Transverse colon (tissue), 4 donors: ENCODE measurements around the gene TEAD4. TPM values are rescaled to one million over a fixed set of nuclear protein-coding genes. Genes with fewer than 3 reads are reported as not detected.

Experiments used
- DNase-seq: peaks from one replicate; pipeline ENCODE4 v3.0.0-alpha.2; 2019
- H3K27ac ChIP-seq, 4 donors: fragments of 200-600 bp; sonication (generic); 2 replicates each; pipeline ENCODE4 v1.5.1; 2016 to 2018; ENCODE audit warnings: inconsistent platforms in 4 of 4
- H3K27me3 ChIP-seq: fragments of 200-600 bp; sonication (generic); 2 replicates; pipeline ENCODE4 v1.5.1; 2017; ENCODE audit warnings: inconsistent platforms
- H3K36me3 ChIP-seq, 4 donors: fragments of 200-600 bp; sonication (generic); 2 replicates each; pipeline ENCODE4 v1.5.1; 2017 to 2019; ENCODE audit warnings: inconsistent platforms in 4 of 4
- H3K4me1 ChIP-seq, 4 donors: fragments of 200-600 bp; sonication (generic); 2 replicates each; pipeline ENCODE4 v1.5.1; 2017 to 2020; ENCODE audit warnings: inconsistent platforms in 4 of 4
- H3K4me3 ChIP-seq, 4 donors: fragments of 200-600 bp; sonication (generic); 1 replicate in 1 of 4; 2 replicates in 3 of 4; pipeline versions ENCODE4 v1.5.1 to v1.6.1; 2017 to 2019; ENCODE audit warnings: inconsistent platforms in 4 of 4
- H3K9me3 ChIP-seq, 2 donors: fragments of 200-600 bp; sonication (generic); 2 replicates each; pipeline ENCODE4 v1.5.1; 2017 to 2019; ENCODE audit warnings: inconsistent platforms in 2 of 2
- EP300 ChIP-seq: sonication (generic); formaldehyde crosslinking; IDR thresholded peaks from one replicate; pipeline ENCODE4 v1.6.1; 2017; ENCODE audit warnings: antibody characterized with exemption, low read depth
- POLR2A ChIP-seq: fragments of 450-650 bp; IDR thresholded peaks from one replicate; pipeline ENCODE4 v1.6.1; 2016; ENCODE audit warnings: antibody characterized with exemption, mild to moderate bottlenecking, moderate library complexity
- POLR2AphosphoS5 ChIP-seq, 3 donors: sonication (generic); formaldehyde crosslinking; IDR thresholded peaks; one replicate each; pipeline ENCODE4 v1.6.1; 2016; ENCODE audit warnings: antibody characterized with exemption in 3 of 3
- WGBS, 2 donors: methylation state at CpG; one replicate each; pipeline ENCODE4 v1.1.5; 2018; ENCODE audit warnings: low coverage in 1 of 2; 5-methylcytosine and 5-hydroxymethylcytosine counted together
- in situ Hi-C, 4 donors: fragments of 200-750 bp; cut with MboI; loops; one replicate each; pipeline versions ENCODE4 v1.15.0 to v1.15.1; 2017; ENCODE audit warnings: low sequenced_read_pairs in 3 of 4, low pct_ligation_motif_present in 1 of 4, low pct_unique_long_range_greater_than_20kb in 1 of 4
- intact Hi-C: fragments of 100-400 bp; cut with DNase I; formaldehyde crosslinking; loops from one replicate; pipeline ENCODE4 v1.15.1; 2023; ENCODE audit warnings: low total_unique reads
- total RNA-seq, 4 donors: library from RNA; depleted of rRNA; stranded (reverse); fragments of >200 nt; gene quantifications; one replicate each; pipeline ENCODE4 v1.1.0, GENCODE V29; 2016
- TF ChIP-seq, protein P1 (sequence below), 5 experiments: fragments of 200-600 bp in 3 of 5; fragments of 450-650 bp in 2 of 5; sonication (generic) in 3 of 5; IDR thresholded peaks; 1 replicate in 2 of 5; 2 replicates in 3 of 5; pipeline ENCODE4 v1.5.1; 2016 to 2017; ENCODE audit warnings: antibody characterized with exemption in 5 of 5, inconsistent platforms in 3 of 5, mild to moderate bottlenecking in 2 of 5, moderate library complexity in 1 of 5

TEAD4 gene
- total RNA-seq, 4 donors from 2014 or later: 4.2 to 29.7 (median 6.3) TPM

DNA sequence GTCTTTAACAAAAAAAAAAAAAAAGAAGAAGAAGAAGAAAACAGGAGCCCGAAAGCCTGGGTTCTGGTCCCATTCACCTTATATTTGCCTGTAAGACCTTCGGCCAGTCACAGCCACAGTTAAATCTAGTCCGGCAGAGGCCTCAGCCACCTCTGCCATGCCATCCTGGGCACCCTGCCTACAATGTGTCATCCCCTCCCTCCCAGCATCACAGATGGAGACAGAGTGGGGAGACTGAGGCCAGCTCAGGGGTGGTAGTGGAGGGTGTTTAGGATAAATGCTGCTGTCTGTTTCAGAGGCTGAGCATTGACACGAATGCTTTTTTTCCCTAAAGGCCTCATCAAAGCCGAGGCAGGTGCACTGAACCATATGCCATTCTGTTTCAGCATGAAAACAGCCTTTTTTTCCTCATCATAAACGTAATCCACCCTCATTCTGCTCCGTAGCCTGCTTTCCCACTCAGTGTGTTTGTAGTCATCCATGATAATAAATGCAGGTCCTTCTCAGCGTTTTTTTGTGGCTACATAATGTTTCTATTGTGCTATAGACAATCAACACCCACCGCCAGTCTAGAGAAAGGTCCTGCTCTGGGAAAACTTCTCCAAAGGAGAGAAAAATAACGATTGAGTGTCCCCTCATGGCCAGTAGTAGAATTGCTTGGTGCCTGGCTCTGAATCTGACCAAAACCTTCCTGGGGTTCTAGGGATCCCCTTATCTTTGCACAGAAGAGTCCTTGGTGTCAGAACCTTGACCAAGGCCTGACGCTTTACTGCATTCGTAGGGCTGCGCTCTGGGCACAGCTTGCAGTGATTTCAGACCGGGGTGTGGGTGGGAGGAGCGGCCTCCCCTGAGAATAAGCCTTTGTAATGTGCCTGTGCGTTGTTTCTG, 76.9 kb downstream of the TEAD4 start:
- Histone ChIP-seq H3K9me3 (no peaks in the 10 kb centered on the region), H3K36me3 (no peaks in the 10 kb centered on the region), H3K27ac (no peak overlapping the region), H3K4me1 (no peaks in the 10 kb centered on the region), H3K4me3 (no peak overlapping the region), H3K27me3 (no peaks in the 10 kb centered on the region)
- DNase-seq: no peak
- in situ Hi-C loops (loop anchor here (25.0 kb wide), 1 partner anchor 174 kb away; the partner anchor contains the start of gene TEX52 (in 4 of the 4)), intact Hi-C loops (no loop called here)
- WGBS, 2 donors: 71 to 79% methylated on average over 4 to 16 of the region's 16 CpGs
- TF ChIP-seq EP300: no peak
- TF ChIP-seq, protein P1, sequence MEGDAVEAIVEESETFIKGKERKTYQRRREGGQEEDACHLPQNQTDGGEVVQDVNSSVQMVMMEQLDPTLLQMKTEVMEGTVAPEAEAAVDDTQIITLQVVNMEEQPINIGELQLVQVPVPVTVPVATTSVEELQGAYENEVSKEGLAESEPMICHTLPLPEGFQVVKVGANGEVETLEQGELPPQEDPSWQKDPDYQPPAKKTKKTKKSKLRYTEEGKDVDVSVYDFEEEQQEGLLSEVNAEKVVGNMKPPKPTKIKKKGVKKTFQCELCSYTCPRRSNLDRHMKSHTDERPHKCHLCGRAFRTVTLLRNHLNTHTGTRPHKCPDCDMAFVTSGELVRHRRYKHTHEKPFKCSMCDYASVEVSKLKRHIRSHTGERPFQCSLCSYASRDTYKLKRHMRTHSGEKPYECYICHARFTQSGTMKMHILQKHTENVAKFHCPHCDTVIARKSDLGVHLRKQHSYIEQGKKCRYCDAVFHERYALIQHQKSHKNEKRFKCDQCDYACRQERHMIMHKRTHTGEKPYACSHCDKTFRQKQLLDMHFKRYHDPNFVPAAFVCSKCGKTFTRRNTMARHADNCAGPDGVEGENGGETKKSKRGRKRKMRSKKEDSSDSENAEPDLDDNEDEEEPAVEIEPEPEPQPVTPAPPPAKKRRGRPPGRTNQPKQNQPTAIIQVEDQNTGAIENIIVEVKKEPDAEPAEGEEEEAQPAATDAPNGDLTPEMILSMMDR (IDR thresholded peaks at IDR 0.05): peak in 1 of 5 experiments; percentile 6
- TF ChIP-seq POLR2AphosphoS5 (IDR thresholded peaks at IDR 0.05): no peak
- TF ChIP-seq POLR2A: no peak

DNA sequence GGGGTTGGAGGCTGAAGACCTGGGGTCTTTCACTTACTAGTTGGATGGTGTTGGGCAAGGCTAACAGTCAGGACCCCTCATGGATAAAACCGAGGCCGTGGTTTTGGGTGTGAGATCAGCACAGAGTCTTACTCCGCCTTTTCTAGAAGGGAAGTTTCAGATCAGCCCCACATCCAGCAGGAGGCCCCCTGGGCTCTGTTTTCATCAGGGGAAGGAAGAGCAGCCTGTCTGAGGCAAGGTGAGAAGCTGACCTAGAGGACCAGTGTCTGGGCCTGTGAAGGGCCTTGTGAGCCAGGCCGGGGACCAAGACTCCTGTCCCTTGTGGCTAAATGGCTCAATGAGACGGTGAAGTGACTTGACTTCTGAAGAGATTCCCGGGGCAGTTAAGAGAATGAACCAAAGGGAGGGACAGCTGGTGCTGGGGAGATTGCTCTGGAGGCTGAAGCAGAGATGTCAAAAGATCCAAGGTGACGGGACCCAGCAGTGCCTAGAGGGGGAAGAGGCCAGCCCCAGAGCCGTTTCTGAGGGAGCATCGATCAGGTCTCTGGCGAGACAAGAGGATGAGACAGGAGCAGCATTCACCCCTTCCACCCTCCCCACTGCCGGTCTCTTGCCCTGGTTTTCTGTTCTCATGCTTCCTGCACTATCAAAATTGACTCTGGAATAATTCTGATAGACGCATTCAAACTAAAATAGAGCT, 77.9 kb downstream of the TEAD4 start:
- intact Hi-C loops: no loop called here
- H3K9me3 ChIP-seq: no peaks in the 10 kb centered on the region
- no peaks in the 10 kb centered on the region for H3K36me3 ChIP-seq
- DNase-seq: no peak
- no peak overlapping the region for H3K27ac ChIP-seq
- TF ChIP-seq POLR2AphosphoS5 (IDR thresholded peaks at IDR 0.05): no peak
- no peak for TF ChIP-seq EP300
- TF ChIP-seq, protein P1 (IDR thresholded peaks at IDR 0.05): no peak
- no peak for TF ChIP-seq POLR2A
- H3K27me3 ChIP-seq: no peaks in the 10 kb centered on the region
- no peaks in the 10 kb centered on the region for H3K4me1 ChIP-seq
- in situ Hi-C loops: loop anchor here (25.0 kb wide), 1 partner anchor 175 kb away; the partner anchor contains the start of gene TEX52 (in 4 of the 4)
- WGBS, 2 donors: 81 to 90% methylated on average over 2 to 12 of the region's 12 CpGs
- no peak overlapping the region for H3K4me3 ChIP-seq

- TF ChIP-seq EP300: no peak
- TF ChIP-seq, protein P1 (IDR thresholded peaks at IDR 0.05): no peak
- TF ChIP-seq POLR2AphosphoS5 (IDR thresholded peaks at IDR 0.05): no peak
- no peak for TF ChIP-seq POLR2A
- in situ Hi-C loops: loop anchor here (25.0 kb wide), 1 partner anchor 176 kb away; the partner anchor contains the start of gene TEX52 (in 4 of the 4)
- no peaks in the 10 kb centered on the region for H3K36me3 ChIP-seq
- intact Hi-C loops: no loop called here
- H3K27me3 ChIP-seq: no peaks in the 10 kb centered on the region
- H3K9me3 ChIP-seq: no peaks in the 10 kb centered on the region
- H3K27ac ChIP-seq: no peak overlapping the region
- DNase-seq: no peak
- no peaks in the 10 kb centered on the region for H3K4me1 ChIP-seq
- H3K4me3 ChIP-seq: no peak overlapping the region
- 82% methylated on average over 7 of the region's 7 CpGs; no CpG with 5 or more reads in 1 of the 2 donors for WGBS, 2 donors
These were observed 79.0 kb downstream of the TEAD4 start for GRCh38 chr12:3038166-3038565.

DNA sequence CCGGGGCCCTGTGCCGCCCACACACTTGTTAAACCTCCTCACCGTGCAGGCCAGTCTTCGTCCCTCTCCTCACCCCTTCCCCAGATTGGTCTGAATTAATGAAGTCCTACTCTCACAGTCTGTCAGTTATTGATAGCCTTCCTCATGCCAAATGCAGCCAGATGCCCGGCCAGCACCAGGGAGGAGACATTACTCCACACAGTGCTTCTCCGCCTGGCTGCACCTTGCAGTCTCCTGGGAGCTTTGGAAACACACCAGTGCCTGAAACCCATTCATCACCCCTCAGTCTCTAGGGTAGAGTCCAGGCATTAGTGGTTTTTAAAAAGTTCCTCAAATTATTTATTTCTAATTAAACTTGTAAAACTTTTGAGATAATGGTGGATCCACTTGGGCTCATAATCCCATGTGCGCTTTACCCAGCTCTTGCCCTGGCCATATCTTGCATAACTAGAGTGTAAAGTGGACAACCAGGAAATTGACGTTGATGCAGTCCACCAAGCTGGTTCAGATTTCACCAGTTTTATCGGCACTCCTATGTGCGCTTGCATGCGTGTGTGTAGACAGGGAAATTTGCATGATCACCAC, 79.8 kb downstream of the TEAD4 start:
- in situ Hi-C loops: loop anchor here (25.0 kb wide), 1 partner anchor 177 kb away; the partner anchor contains the start of gene TEX52 (in 4 of the 4)

More for the DNA sequence above, 79.8 kb downstream of the TEAD4 start:
- no peak overlapping the region for H3K4me3 ChIP-seq
- no peaks in the 10 kb centered on the region for H3K4me1 ChIP-seq
- H3K9me3 ChIP-seq: no peaks in the 10 kb centered on the region
- H3K36me3 ChIP-seq: no peaks in the 10 kb centered on the region
- intact Hi-C loops: no loop called here
- H3K27me3 ChIP-seq: no peaks in the 10 kb centered on the region
- 83% methylated on average over 11 of the region's 11 CpGs; no CpG with 5 or more reads in 1 of the 2 donors for WGBS, 2 donors
- TF ChIP-seq EP300: no peak
- TF ChIP-seq, protein P1 (IDR thresholded peaks at IDR 0.05): no peak
- no peak for TF ChIP-seq POLR2A
- TF ChIP-seq POLR2AphosphoS5 (IDR thresholded peaks at IDR 0.05): no peak
- no peak for DNase-seq
- no peak overlapping the region for H3K27ac ChIP-seq
